ENCODE data around the gene ST3GAL3. TPM values are rescaled to one million over a fixed set of nuclear protein-coding genes. Genes with fewer than 3 reads are reported as not detected.

The ST3GAL3 gene, protein sequence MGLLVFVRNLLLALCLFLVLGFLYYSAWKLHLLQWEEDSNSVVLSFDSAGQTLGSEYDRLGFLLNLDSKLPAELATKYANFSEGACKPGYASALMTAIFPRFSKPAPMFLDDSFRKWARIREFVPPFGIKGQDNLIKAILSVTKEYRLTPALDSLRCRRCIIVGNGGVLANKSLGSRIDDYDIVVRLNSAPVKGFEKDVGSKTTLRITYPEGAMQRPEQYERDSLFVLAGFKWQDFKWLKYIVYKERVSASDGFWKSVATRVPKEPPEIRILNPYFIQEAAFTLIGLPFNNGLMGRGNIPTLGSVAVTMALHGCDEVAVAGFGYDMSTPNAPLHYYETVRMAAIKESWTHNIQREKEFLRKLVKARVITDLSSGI
- polyA plus RNA-seq (2012; ENCODE audit: insufficient read length, low read depth), result 27.2 TPM

DNA sequence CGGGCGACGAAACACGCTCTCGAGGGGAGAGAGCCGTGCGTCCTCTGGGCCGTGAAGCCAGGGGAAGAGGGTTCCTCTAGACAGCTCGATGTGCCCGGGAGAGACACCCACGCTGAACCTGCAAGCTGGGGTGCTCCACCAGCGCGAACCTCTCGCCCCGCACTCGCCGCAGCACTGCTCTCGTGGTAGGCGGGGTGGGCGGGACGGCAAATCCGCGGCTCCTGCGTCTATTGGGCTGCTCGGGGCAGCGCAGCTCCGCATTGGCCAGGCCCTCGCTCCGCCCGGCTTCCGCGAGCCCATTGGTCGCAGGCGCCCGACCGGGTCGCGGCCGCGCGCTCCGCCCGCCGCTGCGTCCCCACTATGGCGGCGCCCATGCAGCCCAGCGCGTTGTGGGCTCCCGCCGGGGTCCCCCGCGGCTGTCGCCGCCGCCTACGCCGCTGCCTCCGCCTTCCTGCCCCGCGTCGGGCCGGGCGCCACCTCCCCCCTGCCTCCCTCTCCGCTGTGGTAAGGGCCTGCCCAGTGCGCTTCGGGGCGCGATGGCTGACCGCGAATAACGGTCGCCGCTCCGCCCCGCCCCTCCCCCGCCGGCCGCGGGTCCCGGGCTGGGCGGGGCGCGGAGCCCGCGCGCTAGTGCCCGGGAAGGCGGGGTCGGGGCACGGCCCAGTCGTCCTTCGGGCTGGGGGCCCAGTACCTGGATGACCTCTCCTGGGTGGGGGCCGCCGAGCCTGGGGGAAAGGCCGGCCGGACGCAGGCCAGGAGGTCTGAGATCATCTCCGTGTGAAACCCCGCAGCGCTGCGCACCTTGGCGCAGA, at the start of gene ST3GAL3:
Gene ST3GAL3, plus strand, starts transcription at position 347 of the 812 bp plus-strand sequence. CDS start 28,727 bp downstream, outside the sequence.
- peak; percentile 63; the same call in 1 of the 2 replicates for TF ChIP-seq TAF1 (IDR thresholded peaks at IDR 0.05; ENCODE audit: borderline replicate concordance, insufficient read depth, low read length)
- peak; percentile 90 for TF ChIP-seq POLR2AphosphoS5 (IDR thresholded peaks at IDR 0.05; ENCODE audit: low read depth, low read length)
- no peak for TF ChIP-seq SIN3A (IDR thresholded peaks at IDR 0.05; ENCODE audit: borderline replicate concordance, insufficient read depth, low read length)
- TF ChIP-seq, protein P1, sequence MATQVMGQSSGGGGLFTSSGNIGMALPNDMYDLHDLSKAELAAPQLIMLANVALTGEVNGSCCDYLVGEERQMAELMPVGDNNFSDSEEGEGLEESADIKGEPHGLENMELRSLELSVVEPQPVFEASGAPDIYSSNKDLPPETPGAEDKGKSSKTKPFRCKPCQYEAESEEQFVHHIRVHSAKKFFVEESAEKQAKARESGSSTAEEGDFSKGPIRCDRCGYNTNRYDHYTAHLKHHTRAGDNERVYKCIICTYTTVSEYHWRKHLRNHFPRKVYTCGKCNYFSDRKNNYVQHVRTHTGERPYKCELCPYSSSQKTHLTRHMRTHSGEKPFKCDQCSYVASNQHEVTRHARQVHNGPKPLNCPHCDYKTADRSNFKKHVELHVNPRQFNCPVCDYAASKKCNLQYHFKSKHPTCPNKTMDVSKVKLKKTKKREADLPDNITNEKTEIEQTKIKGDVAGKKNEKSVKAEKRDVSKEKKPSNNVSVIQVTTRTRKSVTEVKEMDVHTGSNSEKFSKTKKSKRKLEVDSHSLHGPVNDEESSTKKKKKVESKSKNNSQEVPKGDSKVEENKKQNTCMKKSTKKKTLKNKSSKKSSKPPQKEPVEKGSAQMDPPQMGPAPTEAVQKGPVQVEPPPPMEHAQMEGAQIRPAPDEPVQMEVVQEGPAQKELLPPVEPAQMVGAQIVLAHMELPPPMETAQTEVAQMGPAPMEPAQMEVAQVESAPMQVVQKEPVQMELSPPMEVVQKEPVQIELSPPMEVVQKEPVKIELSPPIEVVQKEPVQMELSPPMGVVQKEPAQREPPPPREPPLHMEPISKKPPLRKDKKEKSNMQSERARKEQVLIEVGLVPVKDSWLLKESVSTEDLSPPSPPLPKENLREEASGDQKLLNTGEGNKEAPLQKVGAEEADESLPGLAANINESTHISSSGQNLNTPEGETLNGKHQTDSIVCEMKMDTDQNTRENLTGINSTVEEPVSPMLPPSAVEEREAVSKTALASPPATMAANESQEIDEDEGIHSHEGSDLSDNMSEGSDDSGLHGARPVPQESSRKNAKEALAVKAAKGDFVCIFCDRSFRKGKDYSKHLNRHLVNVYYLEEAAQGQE (IDR thresholded peaks at IDR 0.05; ENCODE audit: insufficient read depth in 1 of 2, low read depth in 2 of 2, low read length in 2 of 2), result 0 out of 4 replicates have a peak, but pooled peaks have one; percentile 12 to 17

DNA sequence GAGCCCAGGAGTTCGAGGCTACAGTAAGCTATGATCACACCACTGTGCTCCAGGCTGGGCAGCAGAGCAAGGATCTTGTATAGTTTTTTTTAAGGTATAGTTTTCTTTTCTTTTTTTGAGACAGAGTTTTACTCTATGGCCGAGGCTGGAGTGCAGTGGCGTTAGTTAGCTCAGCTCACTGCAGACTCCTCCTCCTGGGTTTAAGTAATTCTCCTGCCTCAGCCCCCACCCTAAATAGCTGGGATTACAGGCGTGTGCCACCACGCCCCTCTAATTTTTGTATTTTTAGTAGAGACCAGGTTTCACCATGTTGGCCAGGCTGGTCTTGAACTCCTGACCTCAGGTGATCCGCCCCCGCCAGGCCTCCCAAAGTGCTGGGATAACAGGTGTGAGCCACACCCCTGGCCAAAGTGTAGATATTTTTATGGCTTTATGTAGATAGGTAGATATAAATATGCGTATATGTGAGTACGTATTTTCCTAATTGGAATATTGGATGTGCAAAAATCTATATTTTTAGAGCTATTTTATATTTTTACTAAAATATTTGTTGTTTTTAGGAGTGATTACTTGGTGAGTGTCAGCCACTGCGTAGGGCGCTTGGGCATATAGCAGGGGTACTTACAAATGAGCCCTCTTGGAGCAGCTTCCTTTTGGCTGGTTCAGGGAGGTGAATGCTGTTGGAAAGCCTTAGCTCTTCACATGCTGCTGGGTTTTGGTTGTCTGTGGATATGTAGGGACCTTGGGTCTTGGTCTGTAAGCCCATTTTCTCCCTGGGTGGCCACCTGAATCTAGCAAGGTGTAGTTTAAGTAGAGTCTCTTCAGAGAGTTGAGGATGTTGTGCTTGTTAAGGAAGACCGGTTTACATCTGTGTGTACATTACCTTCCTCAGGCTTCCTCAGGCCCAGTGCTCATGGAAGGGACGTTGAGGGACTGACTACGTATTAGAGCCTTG, 47.8 kb upstream of the ST3GAL3 start:
- TF ChIP-seq POLR2AphosphoS5 (IDR thresholded peaks at IDR 0.05; ENCODE audit: low read depth, low read length) (no peak), SIN3A (IDR thresholded peaks at IDR 0.05; ENCODE audit: borderline replicate concordance, insufficient read depth, low read length) (no peak), FOXP2 (optimal IDR thresholded peaks at IDR 0.05; ENCODE audit: borderline replicate concordance, extremely low read depth, extremely low read length, insufficient read depth) (no peak), TAF1 (IDR thresholded peaks at IDR 0.05; ENCODE audit: borderline replicate concordance, insufficient read depth, low read length) (no peak)
- TF ChIP-seq, protein P1 (IDR thresholded peaks at IDR 0.05; ENCODE audit: insufficient read depth in 1 of 2, low read depth in 2 of 2, low read length in 2 of 2), result no peak

DNA sequence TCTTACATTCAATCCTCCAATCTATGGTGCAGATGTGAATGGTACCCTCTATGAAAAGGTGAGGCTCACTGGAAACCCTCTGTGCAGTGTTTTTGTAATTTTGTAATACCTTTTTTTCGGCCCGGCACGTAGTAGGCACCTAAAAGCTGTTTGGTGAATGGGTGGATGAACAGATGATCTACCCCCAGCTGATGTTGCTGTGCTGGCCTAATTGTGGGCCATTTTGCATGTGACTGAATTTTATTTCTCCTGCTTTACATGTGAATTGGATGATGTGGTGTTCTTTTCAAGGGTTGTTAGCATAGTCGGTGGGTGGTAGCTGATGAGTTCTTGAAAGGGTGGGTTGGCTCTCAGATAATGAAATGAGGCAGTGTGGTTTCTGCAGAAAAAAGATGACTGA, 47.0 kb upstream of the ST3GAL3 start:
- no peak for TF ChIP-seq FOXP2 (optimal IDR thresholded peaks at IDR 0.05; ENCODE audit: borderline replicate concordance, extremely low read depth, extremely low read length, insufficient read depth)
- TF ChIP-seq SIN3A (IDR thresholded peaks at IDR 0.05; ENCODE audit: borderline replicate concordance, insufficient read depth, low read length), result no peak
- no peak for TF ChIP-seq POLR2AphosphoS5 (IDR thresholded peaks at IDR 0.05; ENCODE audit: low read depth, low read length)
- TF ChIP-seq TAF1 (IDR thresholded peaks at IDR 0.05; ENCODE audit: borderline replicate concordance, insufficient read depth, low read length), result no peak
- TF ChIP-seq, protein P1 (IDR thresholded peaks at IDR 0.05; ENCODE audit: insufficient read depth in 1 of 2, low read depth in 2 of 2, low read length in 2 of 2), result no peak

DNA sequence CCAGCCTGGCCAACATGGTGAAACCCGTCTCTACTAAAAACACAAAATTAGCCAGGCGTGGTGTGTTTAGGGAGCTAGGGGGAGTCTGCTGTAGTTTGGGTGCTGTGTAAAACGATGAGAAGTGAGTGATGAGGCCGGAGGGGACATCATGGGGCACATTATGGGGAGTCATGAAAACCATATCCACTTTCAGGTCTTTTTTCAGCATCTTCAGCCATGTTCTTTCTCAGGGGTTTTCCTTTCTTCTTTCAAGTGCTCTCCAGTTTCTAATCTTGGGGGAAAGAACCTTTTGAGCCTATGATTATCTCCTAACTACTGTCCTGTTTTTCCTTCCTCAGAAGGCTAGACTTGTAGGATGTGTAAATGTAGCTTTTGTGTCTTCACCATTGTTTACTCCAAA, 43.0 kb upstream of the ST3GAL3 start:
- TF ChIP-seq POLR2AphosphoS5 (IDR thresholded peaks at IDR 0.05; ENCODE audit: low read depth, low read length), result no peak
- TF ChIP-seq, protein P1 (IDR thresholded peaks at IDR 0.05; ENCODE audit: insufficient read depth in 1 of 2, low read depth in 2 of 2, low read length in 2 of 2), result no peak

Measured in PFSK-1 (cell line).